Right lobe of liver (tissue), 4 donors: ENCODE results near the gene ADAMTS4.

Source experiments
- POLR2A ChIP-seq: fragments of 450-650 bp; IDR thresholded peaks from one replicate; pipeline ENCODE4 v1.6.1; 2017; ENCODE audit warnings: antibody characterized with exemption, mild to moderate bottlenecking
- TF ChIP-seq, protein P1 (sequence below), 4 donors: fragments of 200-600 bp in 3 of 4; fragments of 450-650 bp in 1 of 4; IDR thresholded peaks; one replicate each; pipeline versions ENCODE4 v1.5.1 to v1.8.0; 2016 to 2022; ENCODE audit warnings: antibody characterized with exemption in 4 of 4, mild to moderate bottlenecking in 2 of 4
- donor health status: DM: no; HTN: no; CAD: no.
- donor health status: DM: no; HTN: no; CAD: no.
- donor health status: DM: no; HTN: yes; CAD: no.

- TF ChIP-seq POLR2A = no peak
- TF ChIP-seq, protein P1, sequence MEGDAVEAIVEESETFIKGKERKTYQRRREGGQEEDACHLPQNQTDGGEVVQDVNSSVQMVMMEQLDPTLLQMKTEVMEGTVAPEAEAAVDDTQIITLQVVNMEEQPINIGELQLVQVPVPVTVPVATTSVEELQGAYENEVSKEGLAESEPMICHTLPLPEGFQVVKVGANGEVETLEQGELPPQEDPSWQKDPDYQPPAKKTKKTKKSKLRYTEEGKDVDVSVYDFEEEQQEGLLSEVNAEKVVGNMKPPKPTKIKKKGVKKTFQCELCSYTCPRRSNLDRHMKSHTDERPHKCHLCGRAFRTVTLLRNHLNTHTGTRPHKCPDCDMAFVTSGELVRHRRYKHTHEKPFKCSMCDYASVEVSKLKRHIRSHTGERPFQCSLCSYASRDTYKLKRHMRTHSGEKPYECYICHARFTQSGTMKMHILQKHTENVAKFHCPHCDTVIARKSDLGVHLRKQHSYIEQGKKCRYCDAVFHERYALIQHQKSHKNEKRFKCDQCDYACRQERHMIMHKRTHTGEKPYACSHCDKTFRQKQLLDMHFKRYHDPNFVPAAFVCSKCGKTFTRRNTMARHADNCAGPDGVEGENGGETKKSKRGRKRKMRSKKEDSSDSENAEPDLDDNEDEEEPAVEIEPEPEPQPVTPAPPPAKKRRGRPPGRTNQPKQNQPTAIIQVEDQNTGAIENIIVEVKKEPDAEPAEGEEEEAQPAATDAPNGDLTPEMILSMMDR (IDR thresholded peaks at IDR 0.05) = no peak
Observed at GRCh38 chr1:161242313-161242712, 43.5 kb upstream of the ADAMTS4 start.
